WTC11 (cell line): Measurements from ENCODE around the gene PRR18. TPM values are rescaled to one million over a fixed set of nuclear protein-coding genes. Genes with fewer than 3 reads are reported as not detected.

ENCODE experiments used
- ATAC-seq: fragments of 200-7000 bp; cut with Tn5 transposase; 2 replicates; pipeline ENCODE4 v1.10.0; 2021; ENCODE audit warnings: mild to moderate bottlenecking, moderate library complexity
- CTCF ChIA-PET: fragments of 300-600 bp; sonication (Branson Sonifier 250); formaldehyde crosslinking; loops from one replicate; lab custom pipeline; 2021; ENCODE audit warnings: antibody characterized with exemption; lab: Charles Lee
- POLR2A ChIA-PET: fragments of 350-600 bp; sonication (Branson Sonifier 250); formaldehyde crosslinking; loops from one replicate; lab custom pipeline; 2021; ENCODE audit warnings: antibody characterized with exemption; lab: Charles Lee
- DNase-seq: peaks from one replicate; pipeline ENCODE4 v3.0.0; 2021; ENCODE audit warnings: low spot score
- H3K27ac Mint-ChIP-seq: 2 replicates; pipeline ENCODE4 v1.8.0; 2021; ENCODE audit warnings: mixed read lengths
- H3K27me3 Mint-ChIP-seq: 2 replicates; pipeline ENCODE4 v1.8.0; 2021; ENCODE audit warnings: low read depth, mild to moderate bottlenecking, moderate library complexity, mixed read lengths
- H3K36me3 Mint-ChIP-seq: 2 replicates; pipeline ENCODE4 v1.8.0; 2021; ENCODE audit warnings: mixed read lengths
- H3K4me1 Mint-ChIP-seq: 2 replicates; pipeline ENCODE4 v1.8.0; 2022; ENCODE audit warnings: mixed read lengths
- H3K4me3 Mint-ChIP-seq: 2 replicates; pipeline ENCODE4 v1.8.0; 2021; ENCODE audit warnings: mild to moderate bottlenecking, moderate library complexity, mixed read lengths
- H3K9me3 Mint-ChIP-seq: 2 replicates; pipeline ENCODE4 v1.8.0; 2021; ENCODE audit warnings: mixed read lengths
- ESRRA ChIP-seq: sonication (generic); formaldehyde crosslinking; IDR thresholded peaks from 2 replicates; pipeline ENCODE4 v1.8.1; 2022; ENCODE audit warnings: mild to moderate bottlenecking, missing genetic modification reagents, borderline replicate concordance
- ETV6 ChIP-seq: sonication (generic); formaldehyde crosslinking; IDR thresholded peaks from 2 replicates; pipeline ENCODE4 v1.8.1; 2022; ENCODE audit warnings: mild to moderate bottlenecking, missing genetic modification reagents
- GABPB1 ChIP-seq: sonication (generic); formaldehyde crosslinking; IDR thresholded peaks from 2 replicates; pipeline ENCODE4 v1.8.1; 2023; ENCODE audit warnings: mild to moderate bottlenecking, missing genetic modification reagents
- IRF2 ChIP-seq: sonication (generic); formaldehyde crosslinking; IDR thresholded peaks from 2 replicates; pipeline ENCODE4 v1.8.0; 2022; ENCODE audit warnings: low read depth, missing genetic modification reagents, borderline replicate concordance
- NFE2L1 ChIP-seq: sonication (generic); formaldehyde crosslinking; IDR thresholded peaks from 2 replicates; pipeline ENCODE4 v1.8.1; 2023; ENCODE audit warnings: missing genetic modification reagents
- NFYB ChIP-seq: sonication (generic); formaldehyde crosslinking; conservative IDR thresholded peaks from 2 replicates; pipeline ENCODE4 v1.8.0; 2022; ENCODE audit warnings: low read depth, missing genetic modification reagents
- NR3C1 ChIP-seq: sonication (generic); formaldehyde crosslinking; conservative IDR thresholded peaks from 2 replicates; pipeline ENCODE4 v1.8.1; 2023; ENCODE audit warnings: low read depth, mild to moderate bottlenecking, missing genetic modification reagents
- RELA ChIP-seq: sonication (generic); formaldehyde crosslinking; IDR thresholded peaks from 2 replicates; pipeline ENCODE4 v1.8.1; 2022; ENCODE audit warnings: missing genetic modification reagents, mild to moderate bottlenecking, borderline replicate concordance
- SMAD3 ChIP-seq: sonication (generic); formaldehyde crosslinking; IDR thresholded peaks from 2 replicates; pipeline ENCODE4 v1.8.0; 2022; ENCODE audit warnings: missing genetic modification reagents, mild to moderate bottlenecking, borderline replicate concordance
- TP53 ChIP-seq: sonication (generic); formaldehyde crosslinking; IDR thresholded peaks from 2 replicates; pipeline ENCODE4 v1.8.1; 2023; ENCODE audit warnings: mild to moderate bottlenecking, missing genetic modification reagents
- ZBTB21 ChIP-seq: sonication (generic); formaldehyde crosslinking; IDR thresholded peaks from 2 replicates; pipeline ENCODE4 v1.8.1; 2023; ENCODE audit warnings: mild to moderate bottlenecking, missing genetic modification reagents, borderline replicate concordance
- ZNF121 ChIP-seq: sonication (generic); formaldehyde crosslinking; IDR thresholded peaks from 2 replicates; pipeline ENCODE4 v1.8.0; 2023; ENCODE audit warnings: missing genetic modification reagents
- ZNF138 ChIP-seq: sonication (generic); formaldehyde crosslinking; conservative IDR thresholded peaks from 2 replicates; pipeline ENCODE4 v1.8.1; 2022; ENCODE audit warnings: mild to moderate bottlenecking, moderate library complexity, missing genetic modification reagents
- ZNF219 ChIP-seq: sonication (generic); formaldehyde crosslinking; IDR thresholded peaks from 2 replicates; pipeline ENCODE4 v1.8.0; 2023; ENCODE audit warnings: missing genetic modification reagents, mild to moderate bottlenecking, borderline replicate concordance
- ZNF423 ChIP-seq: fragments of 250-450 bp; sonication (Bioruptor Pico); IDR thresholded peaks from 2 replicates; pipeline ENCODE4 v2.1.2; 2022; ENCODE audit warnings: mild to moderate bottlenecking, moderate library complexity
- total RNA-seq: library from RNA; stranded (reverse); gene quantifications from 3 replicates; pipeline ENCODE4 v1.2.3, GENCODE V29; 2021
- TF ChIP-seq, protein P1 (sequence below): fragments of 250-450 bp; sonication (Bioruptor Pico); IDR thresholded peaks from 2 replicates; pipeline ENCODE4 v2.1.2; 2022; ENCODE audit warnings: mild to moderate bottlenecking, moderate library complexity
- TF ChIP-seq, protein P2 (sequence below): sonication (generic); formaldehyde crosslinking; IDR thresholded peaks from 2 replicates; pipeline ENCODE4 v1.8.0; 2023; ENCODE audit warnings: mild to moderate bottlenecking, missing genetic modification reagents
- TF ChIP-seq, protein P3 (sequence below): fragments of 250-450 bp; sonication (Bioruptor Pico); IDR thresholded peaks from 2 replicates; pipeline ENCODE4 v1.9.0; 2021; ENCODE audit warnings: mild to moderate bottlenecking
- TF ChIP-seq, protein P4 (sequence below): sonication (generic); formaldehyde crosslinking; IDR thresholded peaks from 2 replicates; pipeline ENCODE4 v1.8.1; 2022; ENCODE audit warnings: mild to moderate bottlenecking, moderate library complexity, missing genetic modification reagents
- TF ChIP-seq, protein P5 (sequence below): sonication (generic); formaldehyde crosslinking; IDR thresholded peaks from 2 replicates; pipeline ENCODE4 v1.8.0; 2022; ENCODE audit warnings: mild to moderate bottlenecking, missing genetic modification reagents
- TF ChIP-seq, protein P6 (sequence below): sonication (generic); formaldehyde crosslinking; IDR thresholded peaks from 2 replicates; pipeline ENCODE4 v1.8.1; 2023; ENCODE audit warnings: mild to moderate bottlenecking, missing genetic modification reagents, moderate library complexity
- TF ChIP-seq, protein P7 (sequence below): sonication (generic); formaldehyde crosslinking; IDR thresholded peaks from 2 replicates; pipeline ENCODE4 v1.8.0; 2023; ENCODE audit warnings: missing genetic modification reagents, mild to moderate bottlenecking, borderline replicate concordance
- TF ChIP-seq, protein P8 (sequence below): sonication (generic); formaldehyde crosslinking; IDR thresholded peaks from 2 replicates; pipeline ENCODE4 v1.8.1; 2023; ENCODE audit warnings: mild to moderate bottlenecking, missing genetic modification reagents, moderate library complexity

Gene PRR18
- total RNA-seq, 1 experiment from 2014 or later = 0.52 TPM

DNA sequence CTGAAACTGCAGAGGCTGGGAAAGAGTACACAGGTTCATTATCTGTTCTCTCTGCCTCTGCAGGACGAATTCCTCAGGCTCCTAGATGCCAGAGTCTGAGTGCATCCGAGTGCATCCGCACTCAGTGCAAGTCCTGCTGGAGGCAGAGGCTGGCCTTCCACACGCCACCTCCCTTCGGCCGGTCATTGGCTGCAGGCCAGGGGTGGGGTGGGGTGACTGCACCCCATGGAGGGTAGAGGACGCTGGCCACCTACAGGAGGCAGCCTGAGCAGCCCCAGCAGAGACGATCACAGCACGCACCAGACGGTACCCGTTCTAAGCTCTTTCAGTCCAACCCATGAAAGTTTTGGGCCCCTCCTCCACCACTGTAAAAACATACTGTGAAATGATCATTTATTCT lies 22.4 kb upstream of the PRR18 start (continued):
- TF ChIP-seq, protein P1, sequence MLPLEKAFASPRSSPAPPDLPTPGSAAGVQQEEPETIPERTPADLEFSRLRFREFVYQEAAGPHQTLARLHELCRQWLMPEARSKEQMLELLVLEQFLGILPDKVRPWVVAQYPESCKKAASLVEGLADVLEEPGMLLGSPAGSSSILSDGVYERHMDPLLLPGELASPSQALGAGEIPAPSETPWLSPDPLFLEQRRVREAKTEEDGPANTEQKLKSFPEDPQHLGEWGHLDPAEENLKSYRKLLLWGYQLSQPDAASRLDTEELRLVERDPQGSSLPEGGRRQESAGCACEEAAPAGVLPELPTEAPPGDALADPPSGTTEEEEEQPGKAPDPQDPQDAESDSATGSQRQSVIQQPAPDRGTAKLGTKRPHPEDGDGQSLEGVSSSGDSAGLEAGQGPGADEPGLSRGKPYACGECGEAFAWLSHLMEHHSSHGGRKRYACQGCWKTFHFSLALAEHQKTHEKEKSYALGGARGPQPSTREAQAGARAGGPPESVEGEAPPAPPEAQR (CRISPR knock-in tag) = no peak
- peak; percentile 53; the same call in 1 of the 2 replicates for TF ChIP-seq ZNF423
- TF ChIP-seq, protein P2, sequence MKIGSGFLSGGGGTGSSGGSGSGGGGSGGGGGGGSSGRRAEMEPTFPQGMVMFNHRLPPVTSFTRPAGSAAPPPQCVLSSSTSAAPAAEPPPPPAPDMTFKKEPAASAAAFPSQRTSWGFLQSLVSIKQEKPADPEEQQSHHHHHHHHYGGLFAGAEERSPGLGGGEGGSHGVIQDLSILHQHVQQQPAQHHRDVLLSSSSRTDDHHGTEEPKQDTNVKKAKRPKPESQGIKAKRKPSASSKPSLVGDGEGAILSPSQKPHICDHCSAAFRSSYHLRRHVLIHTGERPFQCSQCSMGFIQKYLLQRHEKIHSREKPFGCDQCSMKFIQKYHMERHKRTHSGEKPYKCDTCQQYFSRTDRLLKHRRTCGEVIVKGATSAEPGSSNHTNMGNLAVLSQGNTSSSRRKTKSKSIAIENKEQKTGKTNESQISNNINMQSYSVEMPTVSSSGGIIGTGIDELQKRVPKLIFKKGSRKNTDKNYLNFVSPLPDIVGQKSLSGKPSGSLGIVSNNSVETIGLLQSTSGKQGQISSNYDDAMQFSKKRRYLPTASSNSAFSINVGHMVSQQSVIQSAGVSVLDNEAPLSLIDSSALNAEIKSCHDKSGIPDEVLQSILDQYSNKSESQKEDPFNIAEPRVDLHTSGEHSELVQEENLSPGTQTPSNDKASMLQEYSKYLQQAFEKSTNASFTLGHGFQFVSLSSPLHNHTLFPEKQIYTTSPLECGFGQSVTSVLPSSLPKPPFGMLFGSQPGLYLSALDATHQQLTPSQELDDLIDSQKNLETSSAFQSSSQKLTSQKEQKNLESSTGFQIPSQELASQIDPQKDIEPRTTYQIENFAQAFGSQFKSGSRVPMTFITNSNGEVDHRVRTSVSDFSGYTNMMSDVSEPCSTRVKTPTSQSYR (CRISPR knock-in tag) = no peak
- no peak for TF ChIP-seq IRF2
- TF ChIP-seq, protein P3, sequence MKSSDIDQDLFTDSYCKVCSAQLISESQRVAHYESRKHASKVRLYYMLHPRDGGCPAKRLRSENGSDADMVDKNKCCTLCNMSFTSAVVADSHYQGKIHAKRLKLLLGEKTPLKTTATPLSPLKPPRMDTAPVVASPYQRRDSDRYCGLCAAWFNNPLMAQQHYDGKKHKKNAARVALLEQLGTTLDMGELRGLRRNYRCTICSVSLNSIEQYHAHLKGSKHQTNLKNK (CRISPR knock-in tag) = no peak
- TF ChIP-seq ETV6 = peak; percentile 68; the same call in 1 of the 2 replicates
- no peak for TF ChIP-seq TP53 (CRISPR knock-in tag)
- TF ChIP-seq, protein P4, sequence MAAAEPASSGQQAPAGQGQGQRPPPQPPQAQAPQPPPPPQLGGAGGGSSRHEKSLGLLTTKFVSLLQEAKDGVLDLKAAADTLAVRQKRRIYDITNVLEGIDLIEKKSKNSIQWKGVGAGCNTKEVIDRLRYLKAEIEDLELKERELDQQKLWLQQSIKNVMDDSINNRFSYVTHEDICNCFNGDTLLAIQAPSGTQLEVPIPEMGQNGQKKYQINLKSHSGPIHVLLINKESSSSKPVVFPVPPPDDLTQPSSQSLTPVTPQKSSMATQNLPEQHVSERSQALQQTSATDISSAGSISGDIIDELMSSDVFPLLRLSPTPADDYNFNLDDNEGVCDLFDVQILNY (CRISPR knock-in tag) = no peak
- TF ChIP-seq, protein P5, sequence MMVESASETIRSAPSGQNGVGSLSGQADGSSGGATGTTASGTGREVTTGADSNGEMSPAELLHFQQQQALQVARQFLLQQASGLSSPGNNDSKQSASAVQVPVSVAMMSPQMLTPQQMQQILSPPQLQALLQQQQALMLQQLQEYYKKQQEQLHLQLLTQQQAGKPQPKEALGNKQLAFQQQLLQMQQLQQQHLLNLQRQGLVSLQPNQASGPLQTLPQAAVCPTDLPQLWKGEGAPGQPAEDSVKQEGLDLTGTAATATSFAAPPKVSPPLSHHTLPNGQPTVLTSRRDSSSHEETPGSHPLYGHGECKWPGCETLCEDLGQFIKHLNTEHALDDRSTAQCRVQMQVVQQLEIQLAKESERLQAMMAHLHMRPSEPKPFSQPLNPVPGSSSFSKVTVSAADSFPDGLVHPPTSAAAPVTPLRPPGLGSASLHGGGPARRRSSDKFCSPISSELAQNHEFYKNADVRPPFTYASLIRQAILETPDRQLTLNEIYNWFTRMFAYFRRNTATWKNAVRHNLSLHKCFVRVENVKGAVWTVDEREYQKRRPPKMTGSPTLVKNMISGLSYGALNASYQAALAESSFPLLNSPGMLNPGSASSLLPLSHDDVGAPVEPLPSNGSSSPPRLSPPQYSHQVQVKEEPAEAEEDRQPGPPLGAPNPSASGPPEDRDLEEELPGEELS (CRISPR knock-in tag) = peak; percentile 56; the same call in 1 of the 2 replicates
- peak; percentile 44; the same call in 1 of the 2 replicates for TF ChIP-seq NFYB

DNA sequence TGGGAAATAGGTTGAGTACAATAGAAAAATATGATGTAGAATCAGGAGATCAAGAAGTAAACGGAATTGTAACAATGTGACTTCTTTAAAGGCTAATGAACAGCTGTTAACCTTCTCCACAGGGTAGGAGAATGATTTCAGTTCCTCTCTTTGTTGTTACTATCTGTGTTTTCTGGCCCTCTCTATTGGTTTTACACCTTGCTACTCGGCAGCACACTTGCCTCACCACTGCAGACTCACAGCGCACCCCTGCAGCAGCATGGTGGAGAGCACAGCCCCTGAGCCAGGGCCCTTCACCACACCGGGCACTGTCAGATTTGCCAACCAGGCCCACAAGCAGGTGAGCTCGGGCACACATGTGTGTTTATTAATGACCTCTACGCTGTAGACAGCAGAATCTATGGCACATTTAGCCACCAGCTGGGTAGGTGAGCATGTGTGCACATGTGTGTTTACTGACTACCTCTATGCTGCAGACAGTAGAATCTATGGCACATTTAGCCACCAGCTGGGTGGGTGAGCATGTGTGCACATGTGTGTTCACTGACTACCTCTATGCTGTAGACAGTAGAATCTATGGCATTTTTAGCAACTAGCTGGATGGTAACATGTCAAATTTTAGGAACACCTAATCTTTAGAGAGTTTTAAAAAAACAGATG lies 17.3 kb upstream of the PRR18 start:
- Mint-ChIP-seq H3K27me3 (no peaks in the 10 kb centered on the region), H3K36me3 (peaks cover 31% of the 10 kb centered on the region), H3K4me1 (peaks cover 41% of the 10 kb centered on the region), H3K9me3 (no peaks in the 10 kb centered on the region), H3K4me3 (no peak overlapping the region), H3K27ac (peak overlapping the region; percentile 80)
- ATAC-seq (peak; percentile 78), DNase-seq (no peak)
- CTCF ChIA-PET = interaction anchor here (1.1 to 1.2 kb wide), 2 partner anchors 12 to 56 kb away, joined by 4 to 6 read pairs; no protein-coding TSS in a partner anchor
- POLR2A ChIA-PET = no interaction called here
- TF ChIP-seq ZNF121 (CRISPR knock-in tag) (no peak), ZBTB21 (CRISPR knock-in tag) (no peak), GABPB1 (CRISPR knock-in tag) (no peak), NR3C1 (CRISPR knock-in tag) (no peak), ZNF138 (CRISPR knock-in tag) (no peak), NFE2L1 (CRISPR knock-in tag) (no peak), RELA (CRISPR knock-in tag) (no peak), ESRRA (CRISPR knock-in tag) (no peak), SMAD3 (CRISPR knock-in tag) (no peak), ZNF219 (no peak)
- TF ChIP-seq, protein P6, sequence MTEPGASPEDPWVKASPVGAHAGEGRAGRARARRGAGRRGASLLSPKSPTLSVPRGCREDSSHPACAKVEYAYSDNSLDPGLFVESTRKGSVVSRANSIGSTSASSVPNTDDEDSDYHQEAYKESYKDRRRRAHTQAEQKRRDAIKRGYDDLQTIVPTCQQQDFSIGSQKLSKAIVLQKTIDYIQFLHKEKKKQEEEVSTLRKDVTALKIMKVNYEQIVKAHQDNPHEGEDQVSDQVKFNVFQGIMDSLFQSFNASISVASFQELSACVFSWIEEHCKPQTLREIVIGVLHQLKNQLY (CRISPR knock-in tag) = no peak
- TF ChIP-seq, protein P7, sequence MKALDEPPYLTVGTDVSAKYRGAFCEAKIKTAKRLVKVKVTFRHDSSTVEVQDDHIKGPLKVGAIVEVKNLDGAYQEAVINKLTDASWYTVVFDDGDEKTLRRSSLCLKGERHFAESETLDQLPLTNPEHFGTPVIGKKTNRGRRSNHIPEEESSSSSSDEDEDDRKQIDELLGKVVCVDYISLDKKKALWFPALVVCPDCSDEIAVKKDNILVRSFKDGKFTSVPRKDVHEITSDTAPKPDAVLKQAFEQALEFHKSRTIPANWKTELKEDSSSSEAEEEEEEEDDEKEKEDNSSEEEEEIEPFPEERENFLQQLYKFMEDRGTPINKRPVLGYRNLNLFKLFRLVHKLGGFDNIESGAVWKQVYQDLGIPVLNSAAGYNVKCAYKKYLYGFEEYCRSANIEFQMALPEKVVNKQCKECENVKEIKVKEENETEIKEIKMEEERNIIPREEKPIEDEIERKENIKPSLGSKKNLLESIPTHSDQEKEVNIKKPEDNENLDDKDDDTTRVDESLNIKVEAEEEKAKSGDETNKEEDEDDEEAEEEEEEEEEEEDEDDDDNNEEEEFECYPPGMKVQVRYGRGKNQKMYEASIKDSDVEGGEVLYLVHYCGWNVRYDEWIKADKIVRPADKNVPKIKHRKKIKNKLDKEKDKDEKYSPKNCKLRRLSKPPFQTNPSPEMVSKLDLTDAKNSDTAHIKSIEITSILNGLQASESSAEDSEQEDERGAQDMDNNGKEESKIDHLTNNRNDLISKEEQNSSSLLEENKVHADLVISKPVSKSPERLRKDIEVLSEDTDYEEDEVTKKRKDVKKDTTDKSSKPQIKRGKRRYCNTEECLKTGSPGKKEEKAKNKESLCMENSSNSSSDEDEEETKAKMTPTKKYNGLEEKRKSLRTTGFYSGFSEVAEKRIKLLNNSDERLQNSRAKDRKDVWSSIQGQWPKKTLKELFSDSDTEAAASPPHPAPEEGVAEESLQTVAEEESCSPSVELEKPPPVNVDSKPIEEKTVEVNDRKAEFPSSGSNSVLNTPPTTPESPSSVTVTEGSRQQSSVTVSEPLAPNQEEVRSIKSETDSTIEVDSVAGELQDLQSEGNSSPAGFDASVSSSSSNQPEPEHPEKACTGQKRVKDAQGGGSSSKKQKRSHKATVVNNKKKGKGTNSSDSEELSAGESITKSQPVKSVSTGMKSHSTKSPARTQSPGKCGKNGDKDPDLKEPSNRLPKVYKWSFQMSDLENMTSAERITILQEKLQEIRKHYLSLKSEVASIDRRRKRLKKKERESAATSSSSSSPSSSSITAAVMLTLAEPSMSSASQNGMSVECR (CRISPR knock-in tag) = no peak
- TF ChIP-seq, protein P8, sequence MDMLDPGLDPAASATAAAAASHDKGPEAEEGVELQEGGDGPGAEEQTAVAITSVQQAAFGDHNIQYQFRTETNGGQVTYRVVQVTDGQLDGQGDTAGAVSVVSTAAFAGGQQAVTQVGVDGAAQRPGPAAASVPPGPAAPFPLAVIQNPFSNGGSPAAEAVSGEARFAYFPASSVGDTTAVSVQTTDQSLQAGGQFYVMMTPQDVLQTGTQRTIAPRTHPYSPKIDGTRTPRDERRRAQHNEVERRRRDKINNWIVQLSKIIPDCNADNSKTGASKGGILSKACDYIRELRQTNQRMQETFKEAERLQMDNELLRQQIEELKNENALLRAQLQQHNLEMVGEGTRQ (CRISPR knock-in tag) = no peak
